ENCODE data around the gene PCNX2.

DNA sequence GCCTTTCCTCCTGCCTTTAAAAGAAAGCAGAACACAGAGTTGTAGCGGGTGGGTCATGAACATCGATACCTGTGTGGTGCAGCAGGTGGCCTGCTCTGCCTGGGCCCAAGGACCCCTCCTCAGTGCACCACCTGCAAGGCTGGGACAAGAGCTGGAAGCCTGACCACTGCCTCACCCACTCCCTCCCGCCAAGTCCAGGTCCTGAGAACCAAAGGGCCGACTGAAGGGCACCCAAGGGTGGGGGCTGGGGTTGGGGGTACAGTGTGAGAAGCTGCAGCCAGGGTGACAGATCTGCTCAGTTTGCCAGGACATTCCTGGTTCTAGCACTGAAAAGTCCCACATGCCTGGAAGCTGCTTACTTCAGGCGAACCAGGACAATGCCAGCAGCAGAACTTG lies 309.0 kb downstream of the PCNX2 start:
- TF ChIP-seq, protein P1, sequence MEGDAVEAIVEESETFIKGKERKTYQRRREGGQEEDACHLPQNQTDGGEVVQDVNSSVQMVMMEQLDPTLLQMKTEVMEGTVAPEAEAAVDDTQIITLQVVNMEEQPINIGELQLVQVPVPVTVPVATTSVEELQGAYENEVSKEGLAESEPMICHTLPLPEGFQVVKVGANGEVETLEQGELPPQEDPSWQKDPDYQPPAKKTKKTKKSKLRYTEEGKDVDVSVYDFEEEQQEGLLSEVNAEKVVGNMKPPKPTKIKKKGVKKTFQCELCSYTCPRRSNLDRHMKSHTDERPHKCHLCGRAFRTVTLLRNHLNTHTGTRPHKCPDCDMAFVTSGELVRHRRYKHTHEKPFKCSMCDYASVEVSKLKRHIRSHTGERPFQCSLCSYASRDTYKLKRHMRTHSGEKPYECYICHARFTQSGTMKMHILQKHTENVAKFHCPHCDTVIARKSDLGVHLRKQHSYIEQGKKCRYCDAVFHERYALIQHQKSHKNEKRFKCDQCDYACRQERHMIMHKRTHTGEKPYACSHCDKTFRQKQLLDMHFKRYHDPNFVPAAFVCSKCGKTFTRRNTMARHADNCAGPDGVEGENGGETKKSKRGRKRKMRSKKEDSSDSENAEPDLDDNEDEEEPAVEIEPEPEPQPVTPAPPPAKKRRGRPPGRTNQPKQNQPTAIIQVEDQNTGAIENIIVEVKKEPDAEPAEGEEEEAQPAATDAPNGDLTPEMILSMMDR (conservative IDR thresholded peaks at IDR 0.05 in 1 of 2, IDR thresholded peaks at IDR 0.05 in 1 of 2; ENCODE audit: low read depth in 1 of 2, low read length in 2 of 2), result no peak
- TF ChIP-seq EZH2 (IDR thresholded peaks at IDR 0.05; ENCODE audit: low read length, missing control alignments), result no peak
